ENCODE data around the gene NEUROD1.

NEUROD1 gene

GRCh38 chr2:181694271-181694670, 14.0 kb upstream of the NEUROD1 start:
- H3K9me3 ChIP-seq, result no peaks in the 10 kb centered on the region
- TF ChIP-seq Cebpa-rat (IDR thresholded peaks at IDR 0.05), result no peak
- H3K9ac ChIP-seq, result no peak overlapping the region
- no peaks in the 10 kb centered on the region for H4K20me1 ChIP-seq
- H3K27ac ChIP-seq, result no peak overlapping the region
- H3K4me1 ChIP-seq, result peaks cover 15% of the 10 kb centered on the region
- H3K4me3 ChIP-seq, result no peak overlapping the region
- H3K27me3 ChIP-seq, result no peaks in the 10 kb centered on the region
- H3K36me3 ChIP-seq, result no peaks in the 10 kb centered on the region
- H3K4me2 ChIP-seq, result no peak overlapping the region

- no peaks in the 10 kb centered on the region for H3K36me3 ChIP-seq
- H3K27ac ChIP-seq, result no peak overlapping the region
- no peak overlapping the region for H3K4me2 ChIP-seq
- no peak overlapping the region for H3K4me3 ChIP-seq
- no peaks in the 10 kb centered on the region for H4K20me1 ChIP-seq
- no peak overlapping the region for H3K9ac ChIP-seq
- peaks cover 5% of the 10 kb centered on the region; the same call in 1 of the 2 replicates for H3K4me1 ChIP-seq
- H3K9me3 ChIP-seq, result no peaks in the 10 kb centered on the region
- TF ChIP-seq Cebpa-rat (IDR thresholded peaks at IDR 0.05), result no peak
- no peaks in the 10 kb centered on the region for H3K27me3 ChIP-seq
Observed at GRCh38 chr2:181690860-181691259, 10.5 kb upstream of the NEUROD1 start.

GRCh38 chr2:181686576-181687185, 6.4 kb upstream of the NEUROD1 start:
- Histone ChIP-seq H3K4me1 (peaks cover 5% of the 10 kb centered on the region; the same call in 1 of the 2 replicates), H3K9ac (no peak overlapping the region), H3K27me3 (peaks cover 33% of the 10 kb centered on the region), H3K36me3 (no peaks in the 10 kb centered on the region), H4K20me1 (no peaks in the 10 kb centered on the region), H3K4me3 (no peak overlapping the region), H3K27ac (no peak overlapping the region), H3K9me3 (peaks cover 30% of the 10 kb centered on the region), H3K4me2 (no peak overlapping the region)
- no peak for TF ChIP-seq Cebpa-rat (IDR thresholded peaks at IDR 0.05)

GRCh38 chr2:181685150-181685688, 4.9 kb upstream of the NEUROD1 start:
- Histone ChIP-seq H3K4me2 (no peak overlapping the region), H3K4me1 (peaks cover 5% of the 10 kb centered on the region; the same call in 1 of the 2 replicates), H3K4me3 (no peak overlapping the region), H3K36me3 (no peaks in the 10 kb centered on the region), H4K20me1 (no peaks in the 10 kb centered on the region), H3K9ac (no peak overlapping the region), H3K27ac (no peak overlapping the region), H3K27me3 (peaks cover 41% of the 10 kb centered on the region), H3K9me3 (peaks cover 45% of the 10 kb centered on the region)
- no peak for TF ChIP-seq Cebpa-rat (IDR thresholded peaks at IDR 0.05)

- TF ChIP-seq Cebpa-rat (IDR thresholded peaks at IDR 0.05), result no peak
- Histone ChIP-seq H3K27me3 (peaks cover 41% of the 10 kb centered on the region), H3K9ac (no peak overlapping the region), H3K4me2 (no peak overlapping the region), H3K9me3 (peaks cover 49% of the 10 kb centered on the region), H3K36me3 (no peaks in the 10 kb centered on the region), H3K27ac (no peak overlapping the region), H4K20me1 (no peaks in the 10 kb centered on the region), H3K4me1 (peaks cover 5% of the 10 kb centered on the region; the same call in 1 of the 2 replicates), H3K4me3 (no peak overlapping the region)
Observed at GRCh38 chr2:181684454-181685149, 4.3 kb upstream of the NEUROD1 start.

GRCh38 chr2:181683518-181684453, 3.5 kb upstream of the NEUROD1 start:
- Histone ChIP-seq H3K4me2 (no peak overlapping the region), H3K4me3 (no peak overlapping the region), H4K20me1 (no peaks in the 10 kb centered on the region), H3K4me1 (peaks cover 5% of the 10 kb centered on the region; the same call in 1 of the 2 replicates), H3K27ac (no peak overlapping the region), H3K9me3 (peaks cover 57% of the 10 kb centered on the region), H3K27me3 (peaks cover 41% of the 10 kb centered on the region), H3K36me3 (no peaks in the 10 kb centered on the region), H3K9ac (no peak overlapping the region)
- no peak for TF ChIP-seq Cebpa-rat (IDR thresholded peaks at IDR 0.05)

GRCh38 chr2:181682795-181683517, 2.6 kb upstream of the NEUROD1 start:
- H3K27ac ChIP-seq, result no peak overlapping the region
- no peak for TF ChIP-seq Cebpa-rat (IDR thresholded peaks at IDR 0.05)
- H3K27me3 ChIP-seq, result peaks cover 41% of the 10 kb centered on the region
- peaks cover 5% of the 10 kb centered on the region; the same call in 1 of the 2 replicates for H3K4me1 ChIP-seq
- no peaks in the 10 kb centered on the region for H4K20me1 ChIP-seq
- no peaks in the 10 kb centered on the region for H3K36me3 ChIP-seq
- no peak overlapping the region for H3K4me3 ChIP-seq
- no peak overlapping the region for H3K4me2 ChIP-seq
- no peak overlapping the region for H3K9ac ChIP-seq
- peaks cover 65% of the 10 kb centered on the region for H3K9me3 ChIP-seq

- no peaks in the 10 kb centered on the region for H4K20me1 ChIP-seq
- TF ChIP-seq Cebpa-rat (IDR thresholded peaks at IDR 0.05), result no peak
- H3K27me3 ChIP-seq, result peaks cover 41% of the 10 kb centered on the region
- H3K27ac ChIP-seq, result no peak overlapping the region
- H3K9me3 ChIP-seq, result peaks cover 68% of the 10 kb centered on the region
- peaks cover 5% of the 10 kb centered on the region; the same call in 1 of the 2 replicates for H3K4me1 ChIP-seq
- no peak overlapping the region for H3K4me2 ChIP-seq
- H3K36me3 ChIP-seq, result no peaks in the 10 kb centered on the region
- no peak overlapping the region for H3K9ac ChIP-seq
- no peak overlapping the region for H3K4me3 ChIP-seq
Observed at GRCh38 chr2:181682026-181682789, 1.9 kb upstream of the NEUROD1 start.
